Measurements from ENCODE around the gene DDX24.

- TF ChIP-seq CTCF (IDR thresholded peaks at IDR 0.05): no peak
- no peak for TF ChIP-seq EP300 (IDR thresholded peaks at IDR 0.05)
Measured at GRCh38 chr14:94015223-94015622, 65.8 kb downstream of the DDX24 start.

All from gastroesophageal sphincter (tissue), 3 donors.